ENCODE data around the gene CERK.
"Not testable (repeated sequence)": the region's sequence is repeated elsewhere in the genome, so short reads cannot be mapped to it uniquely, and the experiment has no call there.

CERK gene, protein sequence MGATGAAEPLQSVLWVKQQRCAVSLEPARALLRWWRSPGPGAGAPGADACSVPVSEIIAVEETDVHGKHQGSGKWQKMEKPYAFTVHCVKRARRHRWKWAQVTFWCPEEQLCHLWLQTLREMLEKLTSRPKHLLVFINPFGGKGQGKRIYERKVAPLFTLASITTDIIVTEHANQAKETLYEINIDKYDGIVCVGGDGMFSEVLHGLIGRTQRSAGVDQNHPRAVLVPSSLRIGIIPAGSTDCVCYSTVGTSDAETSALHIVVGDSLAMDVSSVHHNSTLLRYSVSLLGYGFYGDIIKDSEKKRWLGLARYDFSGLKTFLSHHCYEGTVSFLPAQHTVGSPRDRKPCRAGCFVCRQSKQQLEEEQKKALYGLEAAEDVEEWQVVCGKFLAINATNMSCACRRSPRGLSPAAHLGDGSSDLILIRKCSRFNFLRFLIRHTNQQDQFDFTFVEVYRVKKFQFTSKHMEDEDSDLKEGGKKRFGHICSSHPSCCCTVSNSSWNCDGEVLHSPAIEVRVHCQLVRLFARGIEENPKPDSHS

DNA sequence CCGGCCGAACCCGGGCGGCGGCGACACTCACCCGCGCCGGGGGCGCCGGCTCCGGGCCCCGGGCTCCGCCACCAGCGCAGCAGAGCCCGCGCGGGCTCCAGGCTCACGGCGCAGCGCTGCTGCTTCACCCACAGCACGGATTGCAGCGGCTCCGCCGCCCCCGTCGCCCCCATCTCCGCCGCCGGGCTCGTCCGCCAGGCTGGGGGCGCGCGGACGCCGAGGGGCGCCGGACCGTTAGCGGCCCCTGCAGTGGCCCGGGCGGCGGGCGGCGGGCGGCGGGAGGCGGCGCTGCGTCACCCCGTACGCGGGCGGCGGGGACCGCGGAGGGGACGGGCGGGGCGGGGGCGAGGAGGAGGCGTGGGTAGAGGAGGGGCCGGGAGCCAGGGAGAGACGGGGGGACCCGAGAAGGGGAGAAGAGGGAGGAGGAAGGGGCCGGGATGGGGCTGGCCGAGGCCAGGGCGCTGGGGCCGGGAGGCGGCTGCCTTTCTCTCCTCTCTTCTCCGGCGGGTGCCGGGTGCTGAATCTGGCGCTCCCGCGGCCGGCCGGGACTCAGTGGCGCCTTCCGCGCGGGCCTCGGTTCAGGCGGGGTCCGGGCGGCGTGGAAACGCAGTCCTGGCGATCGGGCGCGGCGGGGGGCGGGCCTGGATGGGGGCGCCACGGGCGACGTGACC, at the start of gene CERK:
Gene CERK (minus strand): TSS at position 277 of the 671 bp plus-strand sequence. CDS start 104 bp downstream, at position 173.
- peak; percentile 91 for DNase-seq (ENCODE audit: low read depth, low spot score)

DNA sequence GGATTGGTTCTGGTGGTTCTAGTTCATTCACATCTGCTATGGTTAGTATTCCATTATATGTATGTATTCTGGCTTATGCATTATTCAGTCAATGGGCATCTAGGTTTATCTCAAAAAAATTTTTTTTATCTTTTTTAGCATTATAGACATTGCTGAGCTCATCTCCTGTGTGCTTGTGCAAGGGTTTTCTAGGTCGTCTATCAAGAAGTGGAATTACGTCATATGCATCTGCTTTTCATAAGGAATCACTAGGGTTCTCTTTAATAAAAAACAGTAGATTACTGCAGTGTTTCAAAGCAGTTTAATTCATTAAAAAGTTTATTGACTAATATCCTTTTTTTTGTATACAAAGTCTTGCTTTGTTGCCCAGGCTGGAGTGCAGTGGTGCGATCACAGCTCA, 45.7 kb upstream of the CERK start:
- no peak for DNase-seq (ENCODE audit: low read depth, low spot score)

DNA sequence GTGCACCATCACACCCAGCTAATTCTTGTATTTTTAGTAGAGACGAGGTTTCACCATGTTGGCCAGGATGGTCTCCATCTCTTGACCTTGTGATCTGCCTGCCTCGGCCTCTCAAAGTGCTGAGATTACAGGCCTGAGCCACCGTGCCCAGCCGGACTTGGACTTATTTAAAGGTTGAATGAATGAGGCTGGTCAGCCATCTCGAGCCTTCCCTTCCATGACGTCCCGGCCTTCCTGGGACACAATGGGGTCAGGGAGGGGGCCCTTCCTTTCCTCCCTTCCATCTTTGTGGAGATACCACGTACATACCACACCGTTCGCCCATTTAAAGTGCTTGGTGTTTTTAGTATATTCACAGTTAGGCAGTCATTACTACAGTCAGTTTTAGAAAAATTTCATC, 44.1 kb upstream of the CERK start:
- not testable (repeated sequence) for DNase-seq (ENCODE audit: low read depth, low spot score)

DNA sequence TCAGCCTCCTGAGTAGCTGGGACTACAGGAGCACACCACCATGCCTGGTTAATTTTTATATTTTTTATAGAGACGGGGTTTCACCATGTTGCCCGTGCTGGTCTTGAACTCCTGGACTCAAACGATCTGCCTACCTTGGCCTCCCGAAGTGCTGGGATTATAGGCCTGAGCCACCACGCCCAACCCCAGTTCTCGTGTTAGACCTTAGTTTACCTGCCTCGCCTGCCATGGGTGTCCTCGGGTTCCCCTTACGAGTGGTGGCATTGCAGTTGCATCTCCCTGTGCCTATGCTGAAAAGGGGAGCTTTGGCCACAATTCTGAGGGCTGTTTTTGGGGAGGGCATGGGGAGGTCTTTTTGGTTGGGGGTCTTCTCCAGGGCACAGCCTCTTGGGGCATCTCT, 43.2 kb upstream of the CERK start:
- no peak for DNase-seq (ENCODE audit: low read depth, low spot score)

DNA sequence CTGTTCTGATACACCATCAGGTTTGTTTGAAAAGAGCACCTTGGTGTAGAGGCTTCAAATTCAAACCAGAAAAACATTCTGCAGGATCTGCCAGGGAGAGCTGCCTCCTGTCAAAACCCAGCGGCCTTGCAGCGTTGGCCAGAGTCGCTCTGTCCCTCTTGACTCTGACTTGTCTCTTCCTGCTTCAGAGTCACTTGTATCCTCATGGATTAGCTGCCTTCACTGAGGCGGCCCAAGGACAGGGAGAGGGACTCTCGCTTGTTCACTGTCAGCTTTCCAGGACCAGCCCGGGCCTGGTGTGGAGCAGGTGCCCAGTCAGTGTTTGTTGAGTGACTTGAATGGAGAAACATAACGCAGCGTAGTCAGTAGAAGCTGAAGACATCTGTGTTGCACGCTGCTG, 42.4 kb upstream of the CERK start:
- no peak for DNase-seq (ENCODE audit: low read depth, low spot score)

DNA sequence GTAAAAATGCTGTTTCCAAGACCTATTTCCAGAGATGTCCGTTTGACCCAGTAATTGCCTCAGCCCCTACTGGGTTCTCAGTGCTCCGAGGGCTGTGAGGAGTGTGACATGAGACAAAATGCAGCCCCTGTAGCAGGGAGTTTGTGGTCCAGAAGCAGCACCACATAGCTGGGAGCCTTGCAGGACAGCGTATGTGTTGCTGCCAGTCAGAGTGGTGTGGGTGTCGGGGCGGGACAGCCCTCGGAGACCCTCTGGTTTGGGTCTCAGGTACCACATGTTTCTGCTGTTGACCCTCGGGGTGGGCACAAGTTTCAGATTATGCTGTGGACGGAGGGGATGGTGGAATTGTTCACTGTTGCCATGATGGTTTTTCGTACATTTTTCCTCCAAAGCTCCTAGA, 41.6 kb upstream of the CERK start:
- DNase-seq (ENCODE audit: low read depth, low spot score) = no peak

DNA sequence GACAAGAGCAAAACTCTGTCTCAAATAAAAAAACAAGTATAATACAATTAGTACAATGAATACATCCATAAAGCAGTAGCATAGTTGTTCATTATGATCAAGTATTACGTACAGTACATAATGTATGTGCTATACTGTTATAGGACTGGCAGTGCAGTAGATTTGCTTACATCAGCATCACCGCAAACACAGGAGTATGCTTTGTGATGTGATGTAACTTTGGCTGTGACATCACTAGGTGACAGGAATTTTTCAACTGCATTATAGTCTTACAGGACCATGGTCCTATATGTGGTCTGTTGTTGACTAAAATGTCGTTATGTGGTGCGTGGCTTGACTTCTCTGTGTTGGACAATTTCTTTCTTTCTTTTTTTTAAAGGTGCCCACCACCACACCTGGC, 41.0 kb upstream of the CERK start:
- no peak for DNase-seq (ENCODE audit: low read depth, low spot score)

DNA sequence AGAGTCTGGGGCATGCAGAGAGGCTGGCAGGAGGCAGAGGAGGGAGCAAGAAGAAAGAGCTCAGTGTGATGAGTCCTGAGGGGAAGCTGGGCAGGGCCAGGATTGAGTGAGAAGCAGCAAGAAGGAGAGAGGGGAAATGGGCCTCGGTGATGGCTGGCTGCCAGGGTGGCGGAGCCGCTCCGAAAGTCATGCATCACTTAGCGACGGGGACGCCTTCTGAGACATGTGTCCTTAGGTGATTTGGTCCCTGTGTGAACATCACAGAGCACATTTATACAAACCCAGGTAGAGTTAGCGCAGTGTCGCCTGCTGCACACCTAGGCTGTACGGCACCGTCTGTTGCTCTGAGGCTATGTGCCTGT, 39.5 kb upstream of the CERK start:
- DNase-seq (ENCODE audit: low read depth, low spot score) = peak; percentile 35

DNA sequence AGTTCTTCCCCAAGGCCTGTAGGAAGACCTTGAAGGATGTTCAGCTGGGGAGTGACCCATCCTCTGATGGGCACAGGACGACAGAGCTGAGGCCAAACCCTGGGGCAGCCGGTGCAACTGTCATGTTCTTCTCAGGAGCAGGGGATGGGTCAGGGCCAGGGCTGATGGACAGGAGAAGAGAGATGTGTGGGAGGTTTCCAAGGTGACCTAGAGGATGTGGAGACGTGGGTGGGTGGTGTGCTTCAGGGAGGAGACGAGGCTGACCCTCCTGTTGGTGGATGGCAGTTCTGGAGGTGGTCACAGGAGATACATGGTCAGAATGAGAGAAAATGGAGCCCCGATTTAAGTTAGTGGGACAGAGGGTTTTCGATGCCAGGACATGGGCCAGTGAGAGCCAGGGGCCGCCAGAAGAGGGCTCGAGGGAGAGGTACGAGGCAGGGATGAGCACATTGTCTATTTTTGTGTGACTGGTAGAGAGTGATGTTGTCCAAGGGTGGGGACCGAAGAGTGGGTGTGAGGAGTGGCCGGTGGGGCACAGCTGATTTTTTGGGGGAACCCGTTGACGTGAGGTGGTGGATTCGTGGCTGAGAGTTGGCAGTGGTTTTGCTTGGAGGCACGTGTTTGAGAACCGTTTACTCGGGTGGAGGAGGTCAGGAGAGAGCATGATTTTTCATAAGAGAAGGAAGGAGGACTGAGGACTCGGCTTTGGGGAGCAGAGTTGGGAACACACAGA, 39.0 kb upstream of the CERK start:
- no peak for DNase-seq (ENCODE audit: low read depth, low spot score)

DNA sequence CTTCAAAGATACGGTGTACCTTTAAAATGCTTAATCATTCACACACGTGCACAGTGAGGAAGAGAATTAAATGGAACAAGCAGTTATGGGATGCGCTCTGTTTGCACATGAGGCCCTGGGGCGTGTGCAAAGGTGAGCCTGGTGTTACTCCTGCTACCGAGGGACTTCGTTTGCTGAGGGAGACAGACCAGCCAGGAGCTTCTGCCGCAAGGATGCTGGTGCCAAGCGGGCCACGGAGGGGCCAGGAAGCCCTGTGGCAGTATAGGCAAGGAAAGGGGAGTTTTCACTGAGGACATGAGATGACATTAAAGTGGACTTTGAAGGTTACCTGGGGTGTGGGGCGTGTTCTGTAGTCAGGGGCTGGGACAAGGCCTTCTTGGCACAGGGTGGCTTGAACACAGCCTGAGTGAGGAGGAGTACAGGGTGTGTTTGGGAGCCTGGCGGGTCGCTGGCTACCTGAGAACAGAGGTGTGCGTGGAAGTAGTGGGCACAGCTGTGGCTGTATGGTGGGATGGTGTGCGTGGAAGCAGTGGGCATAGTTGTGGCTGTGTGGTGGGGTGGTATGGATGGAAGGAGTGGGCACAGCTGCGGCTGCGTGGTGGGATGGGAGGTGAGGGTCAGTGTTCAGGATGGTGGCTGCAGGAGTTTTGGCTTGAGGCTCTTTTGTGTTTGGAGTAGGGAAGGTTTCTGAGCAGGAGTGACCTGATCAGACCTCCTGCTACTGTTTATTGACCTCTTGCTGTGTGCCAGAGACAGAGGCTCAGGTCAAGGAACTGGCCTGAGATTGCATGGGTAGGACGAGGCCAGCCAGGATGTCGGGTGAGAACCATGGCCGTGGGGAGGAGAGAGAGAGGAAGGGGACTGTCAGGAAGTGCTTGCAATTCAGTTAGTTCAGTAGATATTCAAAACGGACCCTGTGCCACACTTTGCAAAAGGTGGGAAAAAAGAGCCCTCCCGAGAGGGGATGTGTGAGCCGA, 38.1 kb upstream of the CERK start:
- DNase-seq (ENCODE audit: low read depth, low spot score) = no peak

DNA sequence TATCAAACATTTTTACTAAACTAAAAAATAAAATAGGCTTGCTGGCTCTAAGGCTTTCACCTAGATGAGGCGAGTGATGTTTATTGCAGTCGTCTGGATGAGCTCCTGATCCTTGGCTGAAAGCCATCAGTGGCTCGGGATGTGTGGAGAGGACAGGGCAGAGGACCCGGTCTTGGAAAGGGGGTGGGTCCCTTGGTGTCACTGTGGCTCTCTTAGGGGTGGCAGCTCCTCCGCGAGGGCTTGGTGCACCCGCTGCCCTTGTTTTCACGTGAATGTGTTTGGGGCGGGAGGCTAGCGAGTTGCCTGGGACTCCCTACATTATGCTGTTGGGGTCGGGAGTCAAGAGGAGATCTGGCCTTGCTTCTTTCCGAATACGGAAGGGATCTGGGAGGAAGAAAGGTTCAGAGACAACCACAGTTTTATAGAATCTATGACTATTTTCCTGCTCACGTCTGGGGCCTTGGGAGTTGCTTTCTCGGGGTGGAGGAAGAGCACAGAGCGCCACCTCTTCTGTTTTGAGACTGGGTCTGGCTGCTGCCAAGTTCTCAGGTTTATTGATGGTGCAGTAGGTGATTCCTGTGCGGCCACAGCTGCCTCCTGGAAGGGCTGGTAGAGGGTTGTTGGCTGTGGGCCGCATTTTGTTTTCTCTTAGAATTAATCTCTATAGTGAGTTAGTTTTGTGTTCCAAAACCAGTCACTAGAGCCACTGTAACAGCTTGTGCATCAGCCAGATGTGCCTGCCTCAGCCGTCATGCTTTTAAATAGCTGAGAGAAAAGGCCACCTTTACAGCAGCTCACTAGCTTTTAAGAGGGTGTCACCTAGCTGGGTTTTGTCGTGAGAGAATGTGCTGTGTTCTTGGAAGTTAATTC, 37.2 kb upstream of the CERK start:
- DNase-seq (ENCODE audit: low read depth, low spot score) = no peak

DNA sequence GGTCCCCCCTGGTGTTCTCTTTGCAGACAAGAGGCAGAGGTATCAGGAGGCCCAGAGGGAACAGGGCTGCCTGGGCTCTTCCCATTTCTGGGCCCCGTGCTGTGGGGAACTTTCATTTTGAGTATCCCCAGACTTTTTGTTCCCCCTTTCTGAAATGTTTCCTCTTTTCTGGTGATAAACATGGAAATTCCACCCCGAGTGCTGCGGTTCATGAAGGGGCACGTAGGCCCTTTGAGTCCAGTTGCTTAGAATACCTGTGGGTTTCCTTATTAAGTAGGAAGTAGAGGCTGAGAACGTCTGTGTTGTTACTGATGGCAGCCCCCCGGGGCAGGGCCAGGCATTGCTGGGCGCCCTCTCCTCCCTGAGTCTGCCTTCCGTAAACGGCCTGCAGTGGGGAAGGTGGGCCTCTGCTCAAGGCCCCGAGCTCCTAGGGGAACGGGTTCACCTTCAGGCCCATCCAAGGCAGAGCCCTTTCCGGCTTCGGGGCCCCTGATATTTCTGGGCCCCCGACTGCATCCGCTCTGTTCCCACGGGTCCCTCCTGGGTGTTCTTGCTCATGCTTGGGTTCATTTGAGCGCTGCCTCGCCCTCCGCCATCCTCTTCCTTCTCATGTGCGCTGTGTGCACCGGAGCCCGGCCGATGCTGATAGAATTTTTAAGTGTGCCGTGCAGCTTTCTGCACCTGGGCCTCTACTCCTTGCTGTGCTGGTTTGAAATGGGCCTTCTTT, 36.4 kb upstream of the CERK start:
- DNase-seq (ENCODE audit: low read depth, low spot score) = no peak

DNA sequence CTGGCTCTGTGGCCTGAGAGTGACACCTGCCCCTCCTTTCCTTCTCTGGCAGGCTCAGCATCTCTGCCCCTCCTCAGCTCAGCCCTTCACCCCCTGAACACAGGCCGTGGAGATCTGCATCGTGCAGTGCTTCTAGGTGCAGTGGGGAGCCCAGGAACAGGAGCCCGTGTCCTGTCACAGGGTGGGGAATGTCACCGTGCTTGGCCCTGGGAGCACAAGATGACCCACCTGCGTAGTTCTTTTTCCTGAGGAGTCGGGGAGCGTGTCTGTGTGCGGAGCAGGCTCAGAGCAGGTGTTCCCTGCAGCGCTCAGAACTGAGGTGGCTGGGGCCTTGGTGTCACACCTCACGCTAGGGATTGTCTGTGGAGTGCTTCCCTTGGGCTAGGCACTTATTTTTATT, 35.0 kb upstream of the CERK start:
- no peak for DNase-seq (ENCODE audit: low read depth, low spot score)

DNA sequence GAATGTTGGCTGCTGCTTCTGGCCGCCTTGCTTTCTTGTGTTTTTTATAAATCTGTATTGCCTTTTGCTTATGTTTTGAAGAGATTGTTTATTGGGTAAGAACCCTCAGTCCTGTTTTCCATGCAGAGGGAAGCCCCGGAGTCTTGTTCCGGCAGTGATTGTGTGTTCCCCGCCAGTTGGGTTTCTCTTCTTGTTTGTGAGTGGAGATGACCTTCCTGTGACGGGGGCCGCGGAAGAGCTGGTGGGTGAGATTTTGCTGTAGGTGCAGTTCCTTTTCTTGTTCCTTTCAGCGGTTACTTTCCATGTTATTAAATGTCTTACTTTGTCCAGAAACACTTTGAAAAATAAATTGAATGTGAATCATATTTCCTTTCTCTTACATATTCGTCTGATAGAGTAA, 32.7 kb upstream of the CERK start:
- DNase-seq (ENCODE audit: low read depth, low spot score) = no peak

DNA sequence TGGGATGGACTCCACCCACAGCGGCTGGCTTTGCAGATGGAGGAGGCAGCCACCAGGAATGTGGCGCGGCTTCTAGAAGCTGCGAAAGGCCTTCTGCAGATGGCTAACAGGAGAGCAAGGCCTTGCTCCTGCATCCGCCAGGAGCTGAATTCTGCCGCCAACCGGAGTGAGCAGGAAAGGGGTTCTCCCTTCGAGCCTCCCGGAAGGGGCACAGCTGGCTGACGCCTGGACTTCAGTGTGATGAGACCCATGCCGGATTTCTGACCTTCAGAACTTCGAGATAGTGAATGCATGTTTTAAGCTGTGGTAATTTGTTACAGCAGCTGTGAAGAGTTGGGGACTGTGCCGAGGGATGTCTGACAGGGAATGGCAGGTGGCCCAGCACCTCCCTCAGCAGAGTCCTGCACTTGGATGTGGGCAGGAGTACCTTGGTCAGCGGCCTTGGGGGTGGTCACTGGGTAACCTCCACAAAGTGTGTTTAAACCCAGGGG, 32.1 kb upstream of the CERK start:
- DNase-seq (ENCODE audit: low read depth, low spot score) = no peak

DNA sequence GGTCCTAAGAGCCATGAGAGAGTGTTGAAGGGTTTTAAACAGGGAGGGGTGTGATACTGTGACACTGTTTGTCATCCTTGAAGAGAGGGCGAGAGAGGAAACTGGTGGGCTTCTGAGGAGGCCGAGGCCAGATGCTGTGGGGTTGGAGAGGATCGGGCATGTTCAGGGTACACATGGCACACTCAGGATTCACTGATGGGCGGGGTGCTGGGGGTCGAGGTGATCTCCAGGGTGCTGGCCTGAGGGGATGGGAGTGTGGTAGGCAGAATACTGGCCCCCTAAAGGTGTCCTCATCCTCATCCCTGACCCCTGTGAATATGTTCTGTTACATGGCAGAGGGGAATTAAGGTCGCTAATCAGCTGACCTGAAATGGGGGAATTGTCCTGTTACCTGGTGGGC, 31.7 kb upstream of the CERK start:
- no peak for DNase-seq (ENCODE audit: low read depth, low spot score)

DNA sequence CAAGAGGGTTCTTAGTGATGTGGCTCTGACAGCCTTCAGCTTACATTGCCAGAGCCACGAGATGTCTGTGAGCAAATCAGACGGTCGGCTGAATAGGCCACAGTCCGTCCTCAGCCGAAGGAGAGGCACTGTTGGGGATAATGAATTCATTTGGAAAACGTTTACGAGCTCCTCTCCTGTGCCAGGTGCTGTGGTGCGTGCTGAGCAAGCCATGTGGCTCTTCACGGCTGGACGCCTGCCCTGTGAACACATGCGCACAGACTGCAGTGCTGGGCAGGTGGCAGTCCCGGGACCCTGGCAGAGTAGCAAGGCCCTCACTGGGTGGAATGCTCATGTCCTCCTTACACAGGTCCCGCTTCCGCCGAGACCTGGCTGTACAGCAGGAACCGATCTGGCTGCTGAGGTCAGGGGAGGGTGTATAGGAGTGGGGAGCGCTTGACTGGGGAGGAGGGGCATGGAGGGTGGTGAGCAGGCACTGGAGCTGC, 31.2 kb upstream of the CERK start:
- DNase-seq (ENCODE audit: low read depth, low spot score) = peak; percentile 17

DNA sequence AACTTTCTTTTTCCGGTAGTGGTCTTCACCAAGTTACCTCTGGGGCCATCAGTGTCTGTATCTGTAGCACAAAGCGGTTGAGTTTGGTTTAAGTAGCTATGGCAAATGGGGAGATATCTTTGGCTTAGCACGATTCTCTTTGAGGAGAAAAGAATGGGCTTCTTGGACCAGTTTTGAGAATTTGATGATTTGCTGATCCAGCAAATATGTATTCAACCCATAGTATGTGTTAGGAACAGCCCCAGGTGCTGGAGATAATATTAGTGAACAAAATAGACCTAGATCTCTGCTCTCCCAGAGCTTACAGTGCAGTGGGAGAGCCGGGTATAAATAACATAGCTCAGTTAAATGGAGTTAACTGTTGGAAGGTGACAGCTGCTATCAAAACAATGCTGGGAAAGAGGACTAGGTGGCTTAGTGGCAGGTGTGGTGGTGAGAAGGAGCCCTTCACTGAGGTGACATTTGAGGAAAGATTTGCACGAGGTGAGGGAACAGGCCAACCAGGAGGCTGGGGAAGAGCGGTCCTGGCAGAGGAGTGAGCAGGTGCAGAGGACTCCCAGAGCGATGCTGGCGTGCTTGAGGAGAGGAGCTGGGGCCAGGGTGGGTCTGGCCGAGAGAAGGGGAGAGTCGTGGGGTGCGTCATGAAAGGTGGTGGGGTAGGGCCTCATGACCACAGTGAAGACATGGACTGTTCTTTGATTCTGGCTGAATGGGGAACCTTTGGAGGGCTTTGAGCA, 29.4 kb upstream of the CERK start:
- no peak for DNase-seq (ENCODE audit: low read depth, low spot score)

DNA sequence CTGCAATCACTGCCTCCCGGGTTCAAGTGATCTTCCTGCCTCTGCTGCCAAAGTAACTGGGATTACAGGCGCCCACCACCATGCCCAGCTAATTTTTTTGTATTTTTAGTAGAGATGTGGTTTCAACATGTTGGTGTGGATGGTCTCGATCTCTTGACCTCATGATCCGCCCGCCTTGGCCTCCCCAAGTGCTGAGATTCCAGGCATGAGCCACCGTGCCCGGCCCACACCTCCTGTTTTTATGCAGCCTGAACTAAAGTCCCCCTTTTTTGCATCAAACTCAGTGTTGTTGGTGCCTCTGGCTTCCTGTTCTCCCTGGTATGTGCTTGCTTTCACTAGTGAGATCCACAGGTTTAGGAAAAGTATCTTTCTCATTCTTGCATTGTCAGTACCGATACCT, 28.6 kb upstream of the CERK start:
- DNase-seq (ENCODE audit: low read depth, low spot score) = no peak
